Retinal pigment epithelial cell (primary cell): Measurements from ENCODE around the gene MAP2K1.

Experiments used
- DNase-seq: peaks from one replicate; pipeline ENCODE4 v3.0.0-alpha.2; 2010; ENCODE audit warnings: low read depth
- H3K4me3 ChIP-seq: 2 replicates; pipeline ENCODE4 v1.5.1; 2011; ENCODE audit warnings: mild to moderate bottlenecking, low read length, control low read depth, moderate library complexity
- TF ChIP-seq, protein P1 (sequence below): conservative IDR thresholded peaks from 2 replicates; pipeline ENCODE4 v1.5.1; 2011; ENCODE audit warnings: low read depth, low read length, control low read depth, inconsistent platforms

MAP2K1 gene

DNA sequence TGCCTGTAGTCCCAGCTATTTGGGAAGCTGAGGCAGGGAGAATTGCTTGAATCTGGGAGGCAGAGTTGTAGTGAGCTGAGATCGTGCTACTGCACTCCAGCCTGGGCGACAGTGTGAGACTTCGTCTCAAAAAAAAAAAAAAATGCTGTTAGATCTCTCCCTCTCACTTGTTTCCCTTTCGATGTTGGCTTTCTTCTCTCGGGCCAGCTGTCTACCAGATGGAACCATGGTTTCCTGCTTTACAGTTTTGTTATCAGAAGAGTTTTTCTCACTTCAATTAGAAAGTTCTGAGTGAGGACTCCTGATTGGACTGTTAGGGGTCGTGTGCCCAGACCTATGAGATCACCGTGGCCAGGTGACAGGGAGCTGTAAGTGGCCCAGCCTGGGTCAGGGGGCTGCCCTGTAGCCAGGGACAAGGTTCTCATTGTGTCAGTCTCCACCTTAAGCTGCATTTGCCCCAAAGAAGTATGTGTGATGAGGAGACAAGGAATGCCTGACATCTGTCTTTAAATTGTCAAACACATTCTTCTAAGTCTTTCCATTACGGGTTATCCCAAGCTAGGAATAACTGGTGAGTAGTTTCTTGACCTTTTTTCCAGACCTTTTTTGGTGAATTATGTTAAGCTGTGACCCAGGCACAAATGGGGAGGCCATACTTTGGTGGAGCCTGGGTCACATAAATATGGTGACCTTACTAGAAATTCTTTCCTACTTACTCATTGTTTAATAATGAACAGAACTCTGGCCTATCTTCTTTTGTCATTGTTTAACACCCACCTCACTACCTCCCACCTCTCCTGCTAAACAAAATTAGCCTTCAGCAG lies 85.7 kb downstream of the MAP2K1 start:
- TF ChIP-seq, protein P1, sequence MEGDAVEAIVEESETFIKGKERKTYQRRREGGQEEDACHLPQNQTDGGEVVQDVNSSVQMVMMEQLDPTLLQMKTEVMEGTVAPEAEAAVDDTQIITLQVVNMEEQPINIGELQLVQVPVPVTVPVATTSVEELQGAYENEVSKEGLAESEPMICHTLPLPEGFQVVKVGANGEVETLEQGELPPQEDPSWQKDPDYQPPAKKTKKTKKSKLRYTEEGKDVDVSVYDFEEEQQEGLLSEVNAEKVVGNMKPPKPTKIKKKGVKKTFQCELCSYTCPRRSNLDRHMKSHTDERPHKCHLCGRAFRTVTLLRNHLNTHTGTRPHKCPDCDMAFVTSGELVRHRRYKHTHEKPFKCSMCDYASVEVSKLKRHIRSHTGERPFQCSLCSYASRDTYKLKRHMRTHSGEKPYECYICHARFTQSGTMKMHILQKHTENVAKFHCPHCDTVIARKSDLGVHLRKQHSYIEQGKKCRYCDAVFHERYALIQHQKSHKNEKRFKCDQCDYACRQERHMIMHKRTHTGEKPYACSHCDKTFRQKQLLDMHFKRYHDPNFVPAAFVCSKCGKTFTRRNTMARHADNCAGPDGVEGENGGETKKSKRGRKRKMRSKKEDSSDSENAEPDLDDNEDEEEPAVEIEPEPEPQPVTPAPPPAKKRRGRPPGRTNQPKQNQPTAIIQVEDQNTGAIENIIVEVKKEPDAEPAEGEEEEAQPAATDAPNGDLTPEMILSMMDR, result no peak
- no peak for DNase-seq
- H3K4me3 ChIP-seq, result no peak overlapping the region

DNA sequence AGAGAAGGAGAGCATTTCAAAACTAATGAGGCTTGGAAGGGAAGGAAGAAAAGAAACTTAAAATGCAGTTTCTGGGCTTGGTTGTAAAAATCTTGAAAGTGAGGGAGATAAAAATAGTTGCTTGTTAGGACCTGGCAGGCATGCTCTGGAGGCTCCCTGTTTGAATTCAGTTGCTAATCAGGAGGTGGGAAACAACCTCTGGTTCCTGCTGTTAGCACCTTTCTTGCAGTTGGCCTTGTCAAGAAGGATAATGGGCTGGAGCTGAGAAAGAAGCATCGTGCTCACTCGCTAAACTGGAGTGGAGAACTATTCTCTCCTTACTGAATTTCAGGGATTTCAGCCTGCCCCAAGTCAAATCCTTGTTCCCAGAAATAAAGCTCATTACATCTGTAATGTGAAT lies 87.4 kb downstream of the MAP2K1 start:
- no peak overlapping the region for H3K4me3 ChIP-seq
- TF ChIP-seq, protein P1, result no peak
- no peak for DNase-seq

DNA sequence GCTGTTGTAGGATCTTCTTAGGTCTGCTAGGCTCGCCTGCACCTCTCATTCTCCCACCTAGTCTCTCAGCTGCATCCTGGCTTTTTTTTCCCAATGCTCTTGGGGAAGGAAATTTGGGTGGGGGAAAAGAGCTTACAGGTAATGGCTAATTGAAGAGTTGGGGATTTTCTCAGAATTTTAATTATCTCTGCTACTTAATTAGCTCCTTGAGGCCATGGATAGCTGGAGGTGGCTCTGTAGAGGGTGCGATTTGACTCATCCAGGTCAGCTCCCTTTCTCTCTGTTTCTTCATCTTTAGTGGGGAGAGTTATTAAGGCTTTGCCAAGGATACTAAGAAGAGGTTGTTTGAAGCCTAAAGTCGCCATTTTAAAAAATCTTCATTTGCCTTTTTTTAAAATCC lies 88.3 kb downstream of the MAP2K1 start:
- H3K4me3 ChIP-seq, result no peak overlapping the region
- no peak for DNase-seq
- TF ChIP-seq, protein P1, result no peak

DNA sequence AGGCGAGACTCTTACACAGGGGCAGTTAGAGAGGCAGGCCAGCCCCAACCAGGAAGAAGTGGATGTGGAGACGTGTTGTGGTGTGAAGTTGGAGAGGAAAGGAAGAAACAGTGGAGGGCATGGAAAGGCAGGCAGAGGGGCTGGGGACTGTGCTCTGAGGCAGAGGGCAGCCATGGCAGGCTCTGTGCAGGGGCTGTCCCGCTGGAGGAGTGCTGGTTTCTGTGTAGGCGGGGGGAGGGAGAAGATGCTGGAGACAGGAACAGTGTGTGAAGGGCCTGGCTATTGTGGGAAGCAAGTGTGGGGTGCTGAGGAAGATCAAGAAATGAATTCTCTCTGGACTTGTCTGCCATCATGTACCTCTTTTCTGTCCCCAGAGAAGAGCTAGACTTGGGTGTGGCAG lies 89.8 kb downstream of the MAP2K1 start:
- no peak overlapping the region for H3K4me3 ChIP-seq
- TF ChIP-seq, protein P1, result no peak

DNA sequence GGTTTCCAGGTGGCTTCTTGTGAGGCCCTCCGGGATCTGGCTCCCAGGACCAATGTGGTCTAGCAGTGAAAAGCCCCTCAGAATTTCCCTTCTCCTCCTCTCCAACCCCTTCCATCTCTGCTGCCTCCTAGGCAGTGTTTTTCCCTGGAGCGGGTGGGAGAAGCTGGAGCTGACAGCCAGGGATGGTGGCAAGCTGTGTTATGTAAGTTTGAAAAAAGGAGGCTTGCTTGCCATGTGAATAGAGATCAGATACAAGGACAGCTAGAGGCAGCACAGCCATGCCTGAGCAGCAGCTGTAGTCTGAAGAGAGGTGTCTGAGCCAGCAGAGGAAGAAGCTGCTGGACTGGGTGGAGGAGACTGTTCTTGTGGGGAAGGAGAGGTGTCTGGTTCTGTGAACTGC lies 90.3 kb downstream of the MAP2K1 start:
- H3K4me3 ChIP-seq, result no peak overlapping the region
- no peak for DNase-seq
- TF ChIP-seq, protein P1, result no peak

More for the DNA sequence above, 89.8 kb downstream of the MAP2K1 start:
- no peak for DNase-seq

DNA sequence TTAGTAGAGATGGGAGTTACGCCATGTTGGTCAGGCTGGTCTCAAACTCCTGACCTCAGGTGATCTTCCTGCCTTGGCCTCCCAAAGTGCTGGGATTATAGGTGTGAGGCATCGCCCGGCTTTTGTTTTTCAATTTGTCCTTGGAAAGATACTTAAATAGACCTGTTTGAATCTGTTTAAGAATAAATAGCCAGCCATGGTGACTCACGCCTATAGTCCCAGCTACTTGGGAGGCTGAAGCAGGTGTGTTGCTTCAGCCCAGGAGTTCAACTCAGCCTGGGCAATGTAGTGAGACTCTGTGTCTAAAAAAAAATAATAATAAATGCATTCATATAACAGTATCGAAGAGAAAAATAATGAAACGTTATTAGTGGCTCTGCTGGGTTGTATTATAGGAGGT lies 93.6 kb downstream of the MAP2K1 start:
- TF ChIP-seq, protein P1, result no peak
- no peak for DNase-seq
- H3K4me3 ChIP-seq, result no peak overlapping the region
